A673 (cell line): Measurements from ENCODE around the gene CNTLN. TPM values are rescaled to one million over a fixed set of nuclear protein-coding genes. Genes with fewer than 3 reads are reported as not detected.

Experiments
- BruUV-seq: library from RNA; stranded (reverse); fragments of 400-500 nt; replicated peaks from 2 replicates; lab custom pipeline; 2021; lab: Mats Ljungman, UMichigan
- CTCF ChIA-PET: fragments of 300-600 bp; sonication (Branson Sonifier 250); formaldehyde crosslinking; loops from one replicate; lab custom pipeline; 2022; ENCODE audit warnings: antibody characterized with exemption; lab: Charles Lee
- POLR2A ChIA-PET: fragments of 300-600 bp; sonication (Branson Sonifier 250); formaldehyde crosslinking; loops from one replicate; lab custom pipeline; 2022; ENCODE audit warnings: antibody characterized with exemption; ENCODE audit not compliant: low non-redundant PET; lab: Charles Lee
- DNase-seq: peaks from one replicate; pipeline ENCODE4 v3.0.0-alpha.2; 2015; ENCODE audit warnings: low spot score
- H3K27ac ChIP-seq: fragments of 200-600 bp; sonication (generic); 2 replicates; pipeline ENCODE4 v1.5.1; 2016; ENCODE audit warnings: mixed run types, low read depth, mild to moderate bottlenecking, mixed read lengths, antibody characterized with exemption, low read length; ENCODE audit not compliant: poor library complexity, severe bottlenecking
- H3K27me3 ChIP-seq: fragments of 200-600 bp; sonication (generic); replicated peaks from 2 replicates; pipeline ENCODE4 v1.6.1; 2017; ENCODE audit warnings: mixed run types, low read depth, mild to moderate bottlenecking, mixed read lengths, antibody characterized with exemption, low read length; ENCODE audit not compliant: insufficient read depth, poor library complexity
- H3K36me3 ChIP-seq: fragments of 200-600 bp; sonication (generic); 2 replicates; pipeline ENCODE4 v1.6.1; 2016; ENCODE audit warnings: mixed run types, mild to moderate bottlenecking, mixed read lengths, antibody characterized with exemption, low read length; ENCODE audit not compliant: insufficient read depth, poor library complexity, severe bottlenecking
- H3K4me1 ChIP-seq: fragments of 200-600 bp; sonication (generic); 2 replicates; pipeline ENCODE4 v1.6.1; 2017; ENCODE audit warnings: mixed run types, mild to moderate bottlenecking, mixed read lengths, antibody characterized with exemption, low read length; ENCODE audit not compliant: insufficient read depth, poor library complexity, severe bottlenecking
- H3K4me3 ChIP-seq: fragments of 200-600 bp; sonication (generic); 2 replicates; pipeline ENCODE4 v1.5.1; 2016; ENCODE audit warnings: low read depth, mixed run types, mild to moderate bottlenecking, mixed read lengths, low read length; ENCODE audit not compliant: poor library complexity, severe bottlenecking
- H3K9me3 ChIP-seq: fragments of 200-600 bp; sonication (generic); 2 replicates; pipeline ENCODE4 v1.6.1; 2016; ENCODE audit warnings: mixed run types, low read depth, mild to moderate bottlenecking, mixed read lengths, antibody characterized with exemption, low read length; ENCODE audit not compliant: poor library complexity, severe bottlenecking
- CTCF ChIP-seq: fragments of 300-800, 200-600 bp; sonication (generic); conservative IDR thresholded peaks from 2 replicates; pipeline ENCODE4 v1.5.1; 2017; ENCODE audit warnings: low read depth, mild to moderate bottlenecking, antibody characterized with exemption, low read length, moderate library complexity, mixed read lengths
- EZH2 ChIP-seq: fragments of 200-600 bp; sonication (generic); IDR thresholded peaks from 2 replicates; pipeline ENCODE4 v1.6.1; 2017; ENCODE audit warnings: borderline replicate concordance, low read depth, mild to moderate bottlenecking, mixed read lengths, antibody characterized with exemption, low read length; ENCODE audit not compliant: poor library complexity, severe bottlenecking
- intact Hi-C: fragments of 100-400 bp; cut with micrococcal nuclease; formaldehyde crosslinking; loops from one replicate; pipeline ENCODE4 v1.10.0; 2022; ENCODE audit not compliant: unreplicated experiment
- total RNA-seq: library from RNA; stranded (reverse); gene quantifications from 2 replicates; pipeline ENCODE4 v1.2.3, GENCODE V29; 2021

The CNTLN gene
- total RNA-seq, 1 experiment from 2014 or later = 6.6 TPM

GRCh38 chr9:17367035-17367434, 232.2 kb downstream of the CNTLN start:
- Histone ChIP-seq H3K36me3 (no peaks in the 10 kb centered on the region), H3K27me3 (no peaks in the 10 kb centered on the region), H3K9me3 (no peaks in the 10 kb centered on the region), H3K4me1 (no peaks in the 10 kb centered on the region), H3K27ac (no peak overlapping the region), H3K4me3 (no peak overlapping the region)
- no TSS peak for BruUV-seq
- TF ChIP-seq EZH2 (no peak), CTCF (no peak)
- CTCF ChIA-PET = no interaction called here
- intact Hi-C loops = no loop called here
- POLR2A ChIA-PET = no interaction called here
- DNase-seq = no peak

GRCh38 chr9:17380126-17380861, 245.5 kb downstream of the CNTLN start:
- no peaks in the 10 kb centered on the region for H3K36me3 ChIP-seq
- H3K27me3 ChIP-seq = no peaks in the 10 kb centered on the region
- DNase-seq = no peak
- intact Hi-C loops = no loop called here
- no peaks in the 10 kb centered on the region for H3K9me3 ChIP-seq
- H3K4me3 ChIP-seq = no peak overlapping the region
- POLR2A ChIA-PET = no interaction called here
- CTCF ChIA-PET = no interaction called here
- H3K4me1 ChIP-seq = no peaks in the 10 kb centered on the region
- TF ChIP-seq EZH2 (no peak), CTCF (no peak)
- BruUV-seq = no TSS peak
- H3K27ac ChIP-seq = no peak overlapping the region

GRCh38 chr9:17387565-17387964, 252.7 kb downstream of the CNTLN start:
- CTCF ChIA-PET = no interaction called here
- H3K4me3 ChIP-seq = no peak overlapping the region
- no peak for TF ChIP-seq CTCF
- TF ChIP-seq EZH2 = no peak
- no peaks in the 10 kb centered on the region for H3K27me3 ChIP-seq
- no peaks in the 10 kb centered on the region for H3K36me3 ChIP-seq
- intact Hi-C loops = no loop called here
- H3K9me3 ChIP-seq = no peaks in the 10 kb centered on the region
- H3K27ac ChIP-seq = no peak overlapping the region
- no TSS peak for BruUV-seq
- POLR2A ChIA-PET = no interaction called here
- H3K4me1 ChIP-seq = no peaks in the 10 kb centered on the region
- no peak for DNase-seq
